SJSA1 (cell line): ENCODE results near the gene LGALS9. TPM values are rescaled to one million over a fixed set of nuclear protein-coding genes. Genes with fewer than 3 reads are reported as not detected.
A peak's percentile ranks its signal among the peaks of the same experiment; 100 is the strongest.

Experiments used
- DNase-seq, 2 experiments: peaks; one replicate each; pipeline ENCODE4 v3.0.0-alpha.2; 2015 to 2020; ENCODE audit warnings: low spot score in 2 of 2, low read depth in 1 of 2
- H3K27ac ChIP-seq: fragments of 250-450 bp; sonication (Bioruptor Pico); 2 replicates; pipeline ENCODE4 v1.5.1; 2020; ENCODE audit warnings: mild to moderate bottlenecking, moderate library complexity
- H3K27me3 ChIP-seq: fragments of 250-450 bp; sonication (Bioruptor Pico); replicated peaks from 2 replicates; pipeline ENCODE4 v1.5.1; 2020; ENCODE audit warnings: mild to moderate bottlenecking, moderate library complexity
- H3K36me3 ChIP-seq: fragments of 250-450 bp; sonication (Bioruptor Pico); 2 replicates; pipeline ENCODE4 v1.5.1; 2020; ENCODE audit warnings: mild to moderate bottlenecking
- H3K4me1 ChIP-seq: fragments of 250-450 bp; sonication (Bioruptor Pico); replicated peaks from 2 replicates; pipeline ENCODE4 v1.6.1; 2021; ENCODE audit warnings: mild to moderate bottlenecking
- H3K4me3 ChIP-seq: fragments of 250-450 bp; sonication (Bioruptor Pico); 2 replicates; pipeline ENCODE4 v1.5.1; 2020; ENCODE audit warnings: mild to moderate bottlenecking
- H3K9me3 ChIP-seq: fragments of 250-450 bp; sonication (Bioruptor Pico); replicated peaks from 2 replicates; pipeline ENCODE4 v1.5.1; 2020; ENCODE audit warnings: mild to moderate bottlenecking
- total RNA-seq: library from RNA; depleted of rRNA; stranded (reverse); fragments of >200 nt; shearing (Covaris generic); gene quantifications from 2 replicates; pipeline ENCODE4 v1.2.3, GENCODE V29; 2014

The LGALS9 gene
- total RNA-seq, 1 experiment from 2014 or later, result 0.50 TPM

DNA sequence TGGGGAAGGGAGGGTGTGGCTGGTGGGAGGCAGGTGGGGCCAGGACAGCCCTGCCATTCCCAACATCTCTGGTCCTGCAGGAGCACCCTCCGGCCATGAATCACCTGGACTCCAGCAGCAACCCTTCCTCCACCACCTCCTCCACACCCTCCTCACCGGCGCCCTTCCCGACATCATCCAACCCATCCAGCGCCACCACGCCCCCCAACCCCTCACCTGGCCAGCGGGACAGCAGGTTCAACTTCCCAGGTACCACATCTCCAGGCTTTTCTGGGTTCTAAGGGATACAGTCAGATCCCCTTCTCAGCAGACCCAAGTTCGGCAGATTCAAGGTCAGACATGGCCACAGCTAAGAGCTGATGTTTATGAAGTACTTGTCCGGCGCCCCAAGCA, 33.8 kb upstream of the LGALS9 start:
- Histone ChIP-seq H3K36me3 (peaks cover 8% of the 10 kb centered on the region; the same call in 1 of the 2 replicates), H3K4me3 (no peak overlapping the region), H3K4me1 (no peaks in the 10 kb centered on the region), H3K27me3 (no peaks in the 10 kb centered on the region), H3K9me3 (no peaks in the 10 kb centered on the region), H3K27ac (no peak overlapping the region)
- no peak for DNase-seq

DNA sequence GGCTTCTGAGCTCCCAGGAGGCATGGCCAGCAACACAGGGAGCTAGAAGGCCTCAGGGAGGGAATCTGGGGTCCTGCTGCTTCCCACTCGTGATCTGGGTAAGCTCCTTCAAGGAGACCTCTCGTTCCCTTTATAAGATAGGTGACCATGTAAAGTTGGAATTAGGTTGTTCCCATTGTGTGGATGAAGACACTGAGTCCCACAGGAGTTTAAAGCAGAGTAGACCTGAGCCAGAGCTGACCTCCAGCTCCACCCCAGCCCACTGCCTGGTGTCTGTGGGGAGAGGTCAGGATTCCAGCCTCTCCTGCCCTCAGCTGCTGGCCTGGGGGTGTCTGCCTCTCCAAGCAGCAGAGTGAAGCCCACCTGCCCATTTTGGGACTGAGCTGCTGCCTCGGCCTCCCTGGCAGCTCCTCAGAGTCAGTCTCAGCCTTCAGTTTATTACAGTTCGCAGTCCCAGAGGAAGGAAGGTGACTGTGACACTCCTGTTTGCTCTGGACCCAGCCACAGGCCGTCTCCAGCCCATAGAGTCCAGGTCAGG, 33.1 kb upstream of the LGALS9 start:
- Histone ChIP-seq H3K4me3 (no peak overlapping the region), H3K9me3 (no peaks in the 10 kb centered on the region), H3K27ac (no peak overlapping the region), H3K36me3 (peaks cover 3% of the 10 kb centered on the region; the same call in 1 of the 2 replicates), H3K4me1 (no peaks in the 10 kb centered on the region), H3K27me3 (no peaks in the 10 kb centered on the region)
- no peak for DNase-seq

DNA sequence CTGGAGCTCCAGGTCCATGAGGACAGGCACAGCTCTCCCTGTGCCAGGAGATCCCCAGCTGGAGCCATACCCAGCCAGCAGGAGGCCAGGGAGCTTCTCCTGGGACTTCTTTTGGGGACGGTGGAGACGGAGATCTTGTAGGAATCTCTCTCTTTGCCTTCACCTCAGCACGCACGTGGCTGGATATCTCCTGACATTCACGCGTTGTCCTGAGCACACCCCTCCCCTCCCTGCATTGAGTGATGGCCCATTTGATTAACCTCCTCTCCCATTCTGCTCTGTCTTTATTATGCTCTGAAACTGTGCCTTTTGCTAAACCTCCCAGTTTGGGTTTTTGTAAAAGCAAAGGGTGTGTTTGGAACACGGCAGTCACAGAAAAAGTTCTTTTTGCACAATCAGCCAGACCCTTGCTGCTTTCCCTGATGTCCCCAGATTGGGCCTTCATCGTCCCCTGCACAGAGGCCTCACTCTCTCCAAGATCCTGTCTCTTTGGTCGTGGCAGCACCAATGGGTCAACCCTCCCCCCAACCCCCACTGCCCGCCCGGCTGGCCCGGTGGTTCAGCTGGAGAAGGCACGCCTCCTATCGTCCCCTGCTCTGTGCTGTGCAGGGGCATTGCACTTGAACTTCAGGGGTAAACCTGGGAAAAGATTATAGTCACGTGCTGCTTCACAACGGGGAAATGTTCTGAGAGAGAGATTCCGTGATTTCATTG, 32.5 kb upstream of the LGALS9 start:
- Histone ChIP-seq H3K36me3 (peaks cover 3% of the 10 kb centered on the region; the same call in 1 of the 2 replicates), H3K9me3 (no peaks in the 10 kb centered on the region), H3K4me3 (no peak overlapping the region), H3K4me1 (no peaks in the 10 kb centered on the region), H3K27ac (no peak overlapping the region), H3K27me3 (no peaks in the 10 kb centered on the region)
- DNase-seq, result no peak

DNA sequence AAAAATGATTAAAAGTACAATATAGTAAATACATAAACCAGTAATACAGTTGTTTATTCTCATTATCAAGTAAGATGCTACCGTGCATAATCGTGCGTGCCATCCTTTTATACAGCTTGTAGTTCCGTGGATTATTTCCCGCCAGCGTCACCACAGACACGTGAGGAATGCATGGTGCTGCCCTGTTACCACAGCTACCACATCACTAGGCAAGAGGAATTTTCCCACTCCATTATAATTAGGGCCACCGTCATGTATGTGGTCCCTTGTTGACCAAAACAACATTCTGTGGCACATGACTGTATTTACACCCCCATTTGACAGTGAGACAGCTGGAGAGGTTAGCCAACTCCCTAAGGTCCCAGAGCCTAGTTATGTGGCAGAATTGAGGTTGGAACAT, 30.5 kb upstream of the LGALS9 start:
- H3K4me3 ChIP-seq, result no peak overlapping the region
- no peak overlapping the region for H3K27ac ChIP-seq

DNA sequence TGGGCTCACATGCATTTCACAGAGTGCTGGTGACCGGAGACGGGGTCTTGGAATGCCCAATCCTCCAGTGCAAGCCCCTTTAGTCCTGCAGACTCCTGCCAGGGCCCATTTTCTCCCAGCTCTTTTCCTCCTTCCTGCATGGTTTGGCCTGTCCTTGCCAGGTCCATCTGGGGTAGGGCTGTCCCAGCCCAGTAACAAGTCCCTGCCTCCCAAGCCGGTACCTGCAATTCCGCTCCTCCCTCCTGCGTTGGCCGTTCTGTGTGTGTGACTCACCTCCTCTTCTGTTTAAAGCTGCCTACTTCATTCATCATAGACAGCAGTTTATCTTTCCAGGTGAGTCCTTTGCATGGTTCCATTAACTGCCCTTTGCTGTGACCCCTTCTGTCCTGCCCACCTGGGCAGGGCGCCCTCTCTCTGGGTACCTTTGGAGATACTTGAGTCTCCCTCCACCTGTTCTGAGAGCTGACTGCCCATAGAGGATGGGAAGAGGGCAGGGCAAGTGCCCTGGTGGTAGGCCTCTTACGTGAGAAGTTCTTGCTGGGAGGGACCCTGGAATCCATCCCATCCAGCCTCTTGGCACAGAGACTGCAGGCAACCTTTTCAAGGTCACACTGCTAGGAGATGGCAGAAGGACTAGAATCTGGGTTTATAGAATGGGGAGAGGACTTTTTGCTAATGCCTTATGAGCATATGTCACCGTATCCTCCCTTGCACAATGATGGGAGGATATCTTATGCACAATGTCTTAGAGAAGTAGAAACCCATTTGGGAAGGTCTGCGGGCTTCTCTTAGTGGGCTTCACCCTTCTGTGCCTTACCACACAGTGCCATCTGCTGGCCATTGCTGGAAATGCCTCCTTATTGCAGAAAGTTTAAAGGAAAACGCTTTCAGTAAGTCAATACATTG, 29.7 kb upstream of the LGALS9 start:
- DNase-seq, result peak; percentile 66 to 77
- Histone ChIP-seq H3K27me3 (no peaks in the 10 kb centered on the region), H3K4me3 (no peak overlapping the region), H3K27ac (no peak overlapping the region), H3K4me1 (no peaks in the 10 kb centered on the region), H3K36me3 (peaks cover 24% of the 10 kb centered on the region), H3K9me3 (no peaks in the 10 kb centered on the region)

More for the DNA sequence above, 30.5 kb upstream of the LGALS9 start:
- Histone ChIP-seq H3K4me1 (no peaks in the 10 kb centered on the region), H3K27me3 (no peaks in the 10 kb centered on the region), H3K36me3 (peaks cover 16% of the 10 kb centered on the region), H3K9me3 (no peaks in the 10 kb centered on the region)
- no peak for DNase-seq

DNA sequence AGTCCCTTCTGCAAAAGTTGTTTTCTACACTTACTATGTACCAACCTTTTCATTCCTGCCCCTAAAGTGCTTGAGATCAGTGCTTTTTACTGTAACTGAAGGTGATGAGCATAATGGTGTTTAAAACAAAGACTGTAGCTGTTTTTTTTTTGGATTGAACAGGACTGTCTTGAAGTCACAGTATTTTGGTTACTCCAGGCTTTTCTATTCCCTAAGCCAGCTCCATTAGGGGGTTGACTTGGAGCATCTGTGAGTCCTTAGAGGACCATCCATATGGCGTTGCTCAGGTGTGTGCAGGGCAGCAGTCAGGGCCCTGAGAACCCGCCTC, 29.0 kb upstream of the LGALS9 start:
- peaks cover 24% of the 10 kb centered on the region for H3K36me3 ChIP-seq
- no peaks in the 10 kb centered on the region for H3K9me3 ChIP-seq
- no peaks in the 10 kb centered on the region for H3K4me1 ChIP-seq
- H3K27ac ChIP-seq, result no peak overlapping the region
- H3K4me3 ChIP-seq, result no peak overlapping the region
- no peak for DNase-seq
- no peaks in the 10 kb centered on the region for H3K27me3 ChIP-seq

DNA sequence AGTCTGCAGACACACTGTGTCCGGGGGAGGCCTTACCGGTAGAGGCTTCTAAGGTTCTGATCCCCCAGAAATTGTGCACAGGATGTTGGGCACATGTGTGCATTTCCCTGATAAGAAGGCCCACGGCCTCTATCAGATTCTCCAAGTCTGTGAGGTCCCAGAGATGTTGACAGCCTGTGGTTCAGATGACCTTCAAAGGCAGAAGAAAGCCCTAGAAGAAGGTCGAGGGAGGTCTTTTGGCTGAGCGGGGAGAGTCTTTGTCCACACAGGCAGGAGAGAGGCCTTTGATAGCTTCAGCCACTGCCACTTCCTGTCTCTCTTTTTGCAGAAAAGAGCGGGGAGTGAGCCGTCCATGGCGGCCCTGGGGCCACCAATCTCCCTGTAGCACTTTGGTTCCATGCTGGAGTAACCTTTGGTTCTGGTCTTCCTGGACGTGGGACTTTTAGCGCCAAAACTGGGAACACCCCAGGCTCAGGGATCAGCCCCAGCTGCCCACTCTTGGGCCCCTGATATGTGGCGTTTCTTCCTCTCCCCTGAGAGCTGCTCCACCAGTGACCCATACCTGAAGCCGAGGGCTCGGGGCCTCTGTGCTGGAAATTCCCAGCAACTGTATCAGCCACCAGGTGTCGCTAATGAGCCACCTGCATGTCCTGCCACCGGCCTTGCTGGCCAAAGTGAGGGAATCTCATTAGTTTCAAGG, 28.1 kb upstream of the LGALS9 start:
- peaks cover 24% of the 10 kb centered on the region for H3K36me3 ChIP-seq
- peak; percentile 45 to 72 for DNase-seq

DNA sequence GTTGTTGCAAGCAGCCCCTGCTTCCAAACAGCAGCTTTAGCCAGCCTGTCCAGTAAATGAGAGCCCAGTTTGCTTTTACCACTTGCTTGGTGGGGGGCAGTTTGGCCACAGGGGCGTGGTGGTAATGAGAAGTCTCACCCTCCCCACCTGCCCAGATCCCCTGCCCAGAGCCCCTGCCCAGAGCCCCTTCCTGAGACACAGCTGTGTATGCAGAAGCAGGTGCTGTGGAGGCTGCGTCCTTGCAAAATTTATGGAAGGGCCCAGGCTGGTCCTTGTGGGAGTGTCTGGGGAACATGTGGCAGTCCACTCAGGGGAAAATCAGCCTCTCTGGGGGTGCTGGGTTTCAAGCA, 27.6 kb upstream of the LGALS9 start:
- no peak for DNase-seq
- H3K9me3 ChIP-seq, result no peaks in the 10 kb centered on the region
- no peak overlapping the region for H3K27ac ChIP-seq
- H3K4me1 ChIP-seq, result no peaks in the 10 kb centered on the region
- H3K36me3 ChIP-seq, result peaks cover 22% of the 10 kb centered on the region
- no peak overlapping the region for H3K4me3 ChIP-seq
- H3K27me3 ChIP-seq, result no peaks in the 10 kb centered on the region

More for the DNA sequence above, 28.1 kb upstream of the LGALS9 start:
- Histone ChIP-seq H3K27ac (no peak overlapping the region), H3K27me3 (no peaks in the 10 kb centered on the region), H3K4me1 (no peaks in the 10 kb centered on the region), H3K4me3 (no peak overlapping the region), H3K9me3 (no peaks in the 10 kb centered on the region)

DNA sequence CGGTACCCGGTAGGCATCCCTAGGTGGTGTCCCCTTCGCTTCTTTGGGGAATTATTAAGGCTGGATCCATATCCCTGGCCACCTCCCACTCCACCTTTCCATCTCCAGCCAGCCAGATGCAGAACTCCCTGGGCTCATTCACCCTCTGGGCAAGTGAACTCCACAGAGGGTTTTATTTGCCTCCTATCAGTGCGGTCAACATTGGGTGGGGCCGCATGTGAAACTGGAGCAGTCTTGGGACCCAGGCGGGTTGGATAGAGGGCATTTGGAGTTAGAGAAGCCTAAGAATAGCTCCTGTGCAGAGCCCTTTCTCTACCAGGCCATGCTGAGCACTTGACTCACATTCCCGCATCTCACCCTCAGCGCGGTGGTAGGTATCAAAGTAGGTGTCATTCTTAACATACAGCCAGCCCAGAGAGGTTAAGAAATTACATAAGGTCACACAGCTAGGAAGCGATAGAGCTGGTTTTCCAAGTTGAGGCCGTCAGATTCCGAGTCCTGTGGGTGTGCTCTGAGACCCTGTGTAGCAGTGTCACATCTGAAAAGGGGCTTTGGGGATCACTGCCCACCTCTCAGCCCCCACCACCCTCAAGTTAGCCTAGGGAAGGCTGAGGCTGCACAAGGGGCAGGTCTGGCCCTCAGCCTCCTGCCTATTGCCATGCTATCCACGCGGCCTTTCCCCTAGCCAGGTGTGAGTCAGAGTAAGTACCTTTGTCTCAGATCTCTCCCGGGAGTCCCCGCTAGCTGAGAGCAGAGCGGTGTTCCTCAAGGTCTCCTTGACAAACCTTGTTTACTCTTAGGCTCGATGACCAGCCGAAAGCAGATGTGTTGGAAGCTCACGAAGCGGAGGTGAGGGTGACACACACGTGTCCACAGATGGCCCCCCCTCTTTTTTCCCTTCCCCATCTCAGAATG, 26.9 kb upstream of the LGALS9 start:
- Histone ChIP-seq H3K4me1 (no peaks in the 10 kb centered on the region), H3K27me3 (no peaks in the 10 kb centered on the region), H3K27ac (no peak overlapping the region), H3K36me3 (peaks cover 22% of the 10 kb centered on the region), H3K9me3 (no peaks in the 10 kb centered on the region), H3K4me3 (no peak overlapping the region)
- no peak for DNase-seq

DNA sequence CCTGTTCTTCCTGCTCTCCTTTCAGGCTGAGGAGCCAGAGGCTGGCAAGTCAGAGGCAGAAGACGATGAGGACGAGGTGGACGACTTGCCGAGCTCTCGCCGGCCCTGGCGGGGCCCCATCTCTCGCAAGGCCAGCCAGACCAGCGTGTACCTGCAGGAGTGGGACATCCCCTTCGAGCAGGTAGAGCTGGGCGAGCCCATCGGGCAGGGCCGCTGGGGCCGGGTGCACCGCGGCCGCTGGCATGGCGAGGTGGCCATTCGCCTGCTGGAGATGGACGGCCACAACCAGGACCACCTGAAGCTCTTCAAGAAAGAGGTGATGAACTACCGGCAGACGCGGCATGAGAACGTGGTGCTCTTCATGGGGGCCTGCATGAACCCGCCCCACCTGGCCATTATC, 25.6 kb upstream of the LGALS9 start:
- Histone ChIP-seq H3K9me3 (no peaks in the 10 kb centered on the region), H3K27ac (no peak overlapping the region), H3K4me3 (no peak overlapping the region), H3K4me1 (no peaks in the 10 kb centered on the region), H3K36me3 (peaks cover 31% of the 10 kb centered on the region), H3K27me3 (no peaks in the 10 kb centered on the region)
- no peak for DNase-seq

DNA sequence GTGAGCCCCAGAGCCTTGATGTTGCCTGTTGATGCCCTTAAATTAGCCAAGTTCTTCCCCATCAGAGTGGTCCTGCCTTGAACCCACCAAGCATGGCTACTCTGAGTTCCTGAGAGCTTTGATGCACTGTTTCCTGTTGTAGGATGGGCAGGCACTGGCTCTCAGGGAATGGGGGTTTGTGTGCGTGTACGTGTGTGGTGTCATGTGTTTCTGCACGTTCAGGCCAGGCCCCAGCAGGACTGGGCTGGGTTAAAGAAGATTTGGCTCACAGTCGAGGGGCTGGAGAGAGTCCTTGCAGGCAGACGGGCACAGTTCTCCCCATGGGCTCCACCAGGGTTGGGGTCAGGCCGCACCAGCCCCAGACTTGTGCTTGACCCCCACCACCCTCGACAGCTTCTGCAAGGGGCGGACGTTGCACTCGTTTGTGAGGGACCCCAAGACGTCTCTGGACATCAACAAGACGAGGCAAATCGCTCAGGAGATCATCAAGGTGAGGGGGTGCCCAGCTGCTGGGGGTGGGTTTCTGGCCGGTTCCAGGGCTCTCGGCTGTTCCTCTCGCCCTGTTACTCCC, 23.4 kb upstream of the LGALS9 start:
- no peak overlapping the region for H3K4me3 ChIP-seq
- H3K36me3 ChIP-seq, result peaks cover 31% of the 10 kb centered on the region
- H3K27ac ChIP-seq, result no peak overlapping the region
- H3K27me3 ChIP-seq, result no peaks in the 10 kb centered on the region
- H3K4me1 ChIP-seq, result no peaks in the 10 kb centered on the region
- DNase-seq, result no peak
- no peaks in the 10 kb centered on the region for H3K9me3 ChIP-seq

DNA sequence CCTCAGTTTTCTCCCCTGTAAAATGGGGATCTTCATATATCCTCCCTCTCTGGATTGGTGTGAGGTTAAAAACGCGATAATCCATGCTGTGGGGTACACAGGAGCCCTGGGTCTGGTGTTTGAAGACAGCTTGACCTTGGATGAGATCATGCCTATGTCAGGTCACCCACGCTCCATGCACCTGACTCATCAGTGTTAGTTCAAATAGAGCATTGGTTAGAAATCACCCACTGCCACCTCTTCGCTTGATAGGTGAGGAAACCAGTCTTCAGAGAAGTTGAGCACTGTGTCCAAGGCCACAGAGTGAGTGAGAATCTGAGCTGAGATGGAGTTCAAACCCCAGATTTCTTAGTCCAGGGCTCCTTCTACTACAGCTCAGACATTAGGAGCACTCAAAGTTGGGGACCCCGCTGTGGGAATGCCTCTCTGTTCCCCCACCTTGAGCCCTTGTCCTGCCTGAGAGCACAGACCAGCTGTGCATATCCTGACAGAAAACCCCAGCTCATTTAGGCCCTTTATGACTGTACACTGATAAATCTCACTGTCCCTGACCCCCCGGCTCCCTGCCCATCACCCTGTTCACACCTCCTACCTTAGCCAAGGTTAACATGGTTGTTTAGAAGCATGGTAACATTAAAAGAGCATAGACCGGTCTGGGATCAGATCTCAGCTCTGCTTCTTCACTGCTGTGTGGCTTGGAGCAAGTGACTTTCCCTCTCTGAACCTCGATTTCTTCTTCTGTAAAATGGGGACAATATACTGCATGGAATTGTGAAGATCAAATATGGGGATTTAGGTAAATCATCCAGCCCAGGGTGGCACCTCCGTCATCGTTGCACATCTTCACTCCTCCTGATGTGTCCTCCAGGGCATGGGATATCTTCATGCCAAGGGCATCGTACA, 22.4 kb upstream of the LGALS9 start:
- DNase-seq, result no peak
- Histone ChIP-seq H3K4me1 (no peaks in the 10 kb centered on the region), H3K4me3 (no peak overlapping the region), H3K27me3 (no peaks in the 10 kb centered on the region), H3K27ac (no peak overlapping the region), H3K36me3 (peaks cover 31% of the 10 kb centered on the region), H3K9me3 (no peaks in the 10 kb centered on the region)
